GM23338 (cell line): Measurements from ENCODE around the gene C12orf43. TPM values are rescaled to one million over a fixed set of nuclear protein-coding genes. Genes with fewer than 3 reads are reported as not detected.

Experiments
- ATAC-seq: fragments of 200-7000 bp; cut with Tn5 transposase; 3 replicates; pipeline ENCODE4 v1.9.1; 2020
- DNase-seq: peaks from one replicate; pipeline ENCODE4 v3.0.0-alpha.2; 2015; ENCODE audit warnings: low spot score
- H2AFZ ChIP-seq: fragments of 200-600 bp; sonication (generic); 2 replicates; pipeline ENCODE4 v1.8.0; 2016; ENCODE audit warnings: antibody characterized with exemption, mild to moderate bottlenecking, moderate library complexity
- H3F3A ChIP-seq: fragments of 200-600 bp; sonication (generic); replicated peaks from 2 replicates; pipeline ENCODE4 v1.8.0; 2017; ENCODE audit warnings: antibody characterized with exemption, mixed run types, low read depth
- H3K27ac ChIP-seq: fragments of 200-600 bp; sonication (generic); 2 replicates; pipeline ENCODE4 v1.6.1; 2016; ENCODE audit warnings: low read depth
- H3K27me3 ChIP-seq: fragments of 200-600 bp; sonication (generic); 2 replicates; pipeline ENCODE4 v1.8.0; 2016; ENCODE audit warnings: mild to moderate bottlenecking, mixed run types, moderate library complexity; ENCODE audit not compliant: insufficient read depth
- H3K36me3 ChIP-seq: fragments of 200-600 bp; sonication (generic); 2 replicates; pipeline ENCODE4 v1.8.0; 2016; ENCODE audit warnings: mild to moderate bottlenecking; ENCODE audit not compliant: insufficient read depth
- H3K4me1 ChIP-seq: fragments of 200-600 bp; sonication (generic); 2 replicates; pipeline ENCODE4 v1.8.0; 2016; ENCODE audit warnings: mild to moderate bottlenecking, moderate library complexity; ENCODE audit not compliant: insufficient read depth
- H3K4me2 ChIP-seq: fragments of 200-600 bp; sonication (generic); 2 replicates; pipeline ENCODE4 v1.7.1; 2017; ENCODE audit warnings: mixed run types
- H3K4me3 ChIP-seq: fragments of 200-600 bp; sonication (generic); 2 replicates; pipeline ENCODE4 v1.6.1; 2016; ENCODE audit warnings: mixed run types
- H3K79me2 ChIP-seq: fragments of 200-600 bp; sonication (generic); replicated peaks from 2 replicates; pipeline ENCODE4 v1.8.0; 2017; ENCODE audit warnings: mild to moderate bottlenecking; ENCODE audit not compliant: insufficient read depth
- H3K9me2 ChIP-seq: fragments of 200-600 bp; sonication (generic); 2 replicates; pipeline ENCODE4 v1.8.0; 2017; ENCODE audit not compliant: insufficient read depth
- H4K20me1 ChIP-seq: fragments of 200-600 bp; sonication (generic); replicated peaks from 2 replicates; pipeline ENCODE4 v1.8.0; 2017; ENCODE audit warnings: mild to moderate bottlenecking; ENCODE audit not compliant: insufficient read depth
- H3K27ac Mint-ChIP-seq: 2 replicates; pipeline ENCODE4 v1.8.0; 2020; ENCODE audit warnings: inconsistent platforms, mild to moderate bottlenecking, moderate library complexity, mixed read lengths
- H3K27me3 Mint-ChIP-seq: 3 replicates; pipeline ENCODE4 v1.8.0; 2022; ENCODE audit warnings: low read depth, mild to moderate bottlenecking, moderate library complexity, mixed read lengths, inconsistent platforms; ENCODE audit not compliant: insufficient read depth, poor library complexity
- H3K36me3 Mint-ChIP-seq: 3 replicates; pipeline ENCODE4 v1.8.0; 2021; ENCODE audit warnings: low read depth, mild to moderate bottlenecking, inconsistent platforms, moderate library complexity, mixed read lengths
- H3K4me1 Mint-ChIP-seq: 3 replicates; pipeline ENCODE4 v1.8.0; 2020; ENCODE audit warnings: mild to moderate bottlenecking, inconsistent platforms, mixed read lengths
- H3K4me3 Mint-ChIP-seq: 3 replicates; pipeline ENCODE4 v1.8.0; 2021; ENCODE audit warnings: moderate library complexity, mild to moderate bottlenecking, inconsistent platforms, mixed read lengths
- H3K9me3 Mint-ChIP-seq: 3 replicates; pipeline ENCODE4 v1.8.0; 2020; ENCODE audit warnings: moderate library complexity, mild to moderate bottlenecking, inconsistent platforms, mixed read lengths
- CREB1 ChIP-seq: fragments of 250-450 bp; sonication (Bioruptor Pico); IDR thresholded peaks from 2 replicates; pipeline ENCODE4 v1.5.0; 2020; ENCODE audit warnings: low read depth, mild to moderate bottlenecking, moderate library complexity
- EZH2 ChIP-seq: fragments of 200-600 bp; sonication (generic); IDR thresholded peaks from one replicate; pipeline ENCODE4 v1.8.0; 2017; ENCODE audit warnings: antibody characterized with exemption, mild to moderate bottlenecking, low read depth; ENCODE audit not compliant: unreplicated experiment
- EZH2phosphoT487 ChIP-seq: fragments of 200-600 bp; sonication (generic); IDR thresholded peaks from one replicate; pipeline ENCODE4 v1.8.1; 2018; ENCODE audit warnings: antibody characterized with exemption; ENCODE audit not compliant: unreplicated experiment
- JUNB ChIP-seq: IDR thresholded peaks from one replicate; pipeline ENCODE4 v1.6.1; 2016; ENCODE audit warnings: antibody characterized with exemption; ENCODE audit not compliant: unreplicated experiment
- POLR2AphosphoS5 ChIP-seq: IDR thresholded peaks from 2 replicates; pipeline ENCODE4 v1.6.1; 2016; ENCODE audit warnings: antibody characterized with exemption, low read depth
- STAT1 ChIP-seq: IDR thresholded peaks from one replicate; pipeline ENCODE4 v1.6.1; 2016; ENCODE audit warnings: antibody characterized with exemption; ENCODE audit not compliant: unreplicated experiment
- ZNF331 ChIP-seq: fragments of 250-450 bp; sonication (Bioruptor Pico); IDR thresholded peaks from 2 replicates; pipeline ENCODE4 v1.5.0; 2020; ENCODE audit warnings: low read depth, mild to moderate bottlenecking, moderate library complexity
- polyA plus RNA-seq: library from polyadenylated mRNA; unstranded; fragments of >200 nt; fragmentation: Nextera tagmentation; extraction: Ambion mirVana; gene quantifications from 2 replicates; pipeline ENCODE4 v1.2.1, GENCODE V29; 2016
- total RNA-seq: library from RNA; depleted of rRNA; stranded (reverse); fragments of >200 nt; shearing (Covaris generic); gene quantifications from 2 replicates; pipeline ENCODE4 v1.2.3, GENCODE V29; 2014
- TF ChIP-seq, protein P1 (sequence below), 2 experiments: fragments of 200-600 bp in 1 of 2; sonication (generic) in 1 of 2; conservative IDR thresholded peaks; 2 replicates each; pipeline versions ENCODE4 v1.5.1 to v1.6.1; 2016 to 2017; ENCODE audit warnings: antibody characterized with exemption in 2 of 2, low read depth in 2 of 2, mild to moderate bottlenecking in 2 of 2, moderate library complexity in 1 of 2
- TF ChIP-seq, protein P2 (sequence below): IDR thresholded peaks from one replicate; pipeline ENCODE4 v1.6.1; 2018; ENCODE audit warnings: antibody characterized with exemption; ENCODE audit not compliant: unreplicated experiment
- TF ChIP-seq, protein P3 (sequence below): IDR thresholded peaks from 2 replicates; pipeline ENCODE4 v1.6.1; 2016; ENCODE audit warnings: antibody characterized with exemption

The C12orf43 gene
- total and polyA plus RNA-seq, 2 experiments from 2014 or later = 15.2 to 20.7 TPM

DNA sequence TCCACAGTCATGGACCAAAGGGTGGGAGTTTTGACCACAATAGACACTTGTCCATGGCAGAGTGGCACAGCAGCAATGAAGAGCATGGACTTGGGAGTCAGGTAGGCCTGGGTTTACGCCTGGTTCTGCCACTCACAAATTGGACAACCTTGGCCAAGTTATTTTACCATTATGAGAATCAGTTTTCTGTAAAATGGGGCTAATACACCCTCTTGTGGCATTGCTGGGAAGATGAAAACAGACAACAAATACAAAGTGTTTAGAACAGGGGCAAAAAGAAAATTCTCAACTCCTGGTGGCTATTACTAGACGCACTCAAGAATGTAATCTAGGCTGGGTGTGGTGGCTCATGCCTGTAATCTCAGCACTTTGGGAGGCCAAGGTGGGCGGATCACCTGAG is 2.6 kb downstream of the C12orf43 start:
- no peak overlapping the region for H2AFZ ChIP-seq
- Mint-ChIP-seq H3K9me3 (no peaks in the 10 kb centered on the region), H3K36me3 (peaks cover 30% of the 10 kb centered on the region), H3K27me3 (peaks cover 2% of the 10 kb centered on the region), H3K4me3 (no peak overlapping the region), H3K27ac (no peak overlapping the region), H3K4me1 (peaks cover 7% of the 10 kb centered on the region; the same call in 2 of the 3 replicates)
- no peak overlapping the region for H3K4me2 ChIP-seq
- no peaks in the 10 kb centered on the region for H3K27me3 ChIP-seq
- peaks cover 9% of the 10 kb centered on the region for H3K4me1 ChIP-seq
- peaks cover 5% of the 10 kb centered on the region; the same call in 1 of the 2 replicates for H3K36me3 ChIP-seq
- H3K4me3 ChIP-seq = no peak overlapping the region
- peaks cover 28% of the 10 kb centered on the region for H3K79me2 ChIP-seq
- no peaks in the 10 kb centered on the region; the same call in 1 of the 2 replicates for H3K9me2 ChIP-seq
- DNase-seq = no peak
- H3F3A ChIP-seq = no peaks in the 10 kb centered on the region
- H4K20me1 ChIP-seq = peaks cover 11% of the 10 kb centered on the region
- TF ChIP-seq ZNF331 (CRISPR knock-in tag) (no peak), STAT1 (no peak), JUNB (no peak), EZH2 (no peak), POLR2AphosphoS5 (no peak)
- ATAC-seq = no peak
- no peak overlapping the region for H3K27ac ChIP-seq

DNA sequence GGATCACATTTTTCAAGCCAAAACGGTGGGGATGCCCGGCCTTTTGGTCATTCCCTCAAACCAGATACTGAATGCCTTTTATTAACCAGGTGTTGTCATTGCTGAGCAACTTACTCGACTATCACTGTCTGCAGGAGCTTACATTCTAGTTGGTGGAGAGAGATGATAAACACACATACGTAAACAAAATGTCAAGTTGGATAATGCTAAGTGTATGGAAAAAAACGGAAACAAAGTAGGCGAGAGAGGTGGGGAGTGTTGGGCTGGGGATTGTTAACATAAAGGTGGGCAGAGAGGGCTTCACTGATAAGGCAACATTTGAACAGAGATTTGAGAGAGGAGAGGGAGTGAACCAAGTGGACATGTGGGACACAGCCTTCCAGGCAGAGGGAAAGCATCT is 4.5 kb downstream of the C12orf43 start:
- Mint-ChIP-seq H3K4me3 (no peak overlapping the region), H3K9me3 (no peaks in the 10 kb centered on the region), H3K27me3 (peaks cover 2% of the 10 kb centered on the region), H3K36me3 (peaks cover 43% of the 10 kb centered on the region), H3K27ac (no peak overlapping the region), H3K4me1 (peaks cover 7% of the 10 kb centered on the region; the same call in 2 of the 3 replicates)
- Histone ChIP-seq H4K20me1 (peaks cover 11% of the 10 kb centered on the region), H3K4me3 (no peak overlapping the region), H3K4me1 (peaks cover 9% of the 10 kb centered on the region), H2AFZ (no peak overlapping the region), H3F3A (no peaks in the 10 kb centered on the region), H3K36me3 (peaks cover 9% of the 10 kb centered on the region), H3K27ac (no peak overlapping the region), H3K27me3 (no peaks in the 10 kb centered on the region), H3K79me2 (peaks cover 28% of the 10 kb centered on the region), H3K9me2 (no peaks in the 10 kb centered on the region; the same call in 1 of the 2 replicates), H3K4me2 (no peak overlapping the region)
- no peak for ATAC-seq
- no peak for DNase-seq
- no peak for TF ChIP-seq EZH2phosphoT487
- TF ChIP-seq, protein P1, sequence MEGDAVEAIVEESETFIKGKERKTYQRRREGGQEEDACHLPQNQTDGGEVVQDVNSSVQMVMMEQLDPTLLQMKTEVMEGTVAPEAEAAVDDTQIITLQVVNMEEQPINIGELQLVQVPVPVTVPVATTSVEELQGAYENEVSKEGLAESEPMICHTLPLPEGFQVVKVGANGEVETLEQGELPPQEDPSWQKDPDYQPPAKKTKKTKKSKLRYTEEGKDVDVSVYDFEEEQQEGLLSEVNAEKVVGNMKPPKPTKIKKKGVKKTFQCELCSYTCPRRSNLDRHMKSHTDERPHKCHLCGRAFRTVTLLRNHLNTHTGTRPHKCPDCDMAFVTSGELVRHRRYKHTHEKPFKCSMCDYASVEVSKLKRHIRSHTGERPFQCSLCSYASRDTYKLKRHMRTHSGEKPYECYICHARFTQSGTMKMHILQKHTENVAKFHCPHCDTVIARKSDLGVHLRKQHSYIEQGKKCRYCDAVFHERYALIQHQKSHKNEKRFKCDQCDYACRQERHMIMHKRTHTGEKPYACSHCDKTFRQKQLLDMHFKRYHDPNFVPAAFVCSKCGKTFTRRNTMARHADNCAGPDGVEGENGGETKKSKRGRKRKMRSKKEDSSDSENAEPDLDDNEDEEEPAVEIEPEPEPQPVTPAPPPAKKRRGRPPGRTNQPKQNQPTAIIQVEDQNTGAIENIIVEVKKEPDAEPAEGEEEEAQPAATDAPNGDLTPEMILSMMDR (conservative IDR thresholded peaks at IDR 0.05; ENCODE audit: low read depth in 2 of 2) = no peak
- TF ChIP-seq JUNB = no peak
- TF ChIP-seq CREB1 (CRISPR knock-in tag) = no peak
- TF ChIP-seq POLR2AphosphoS5 = no peak
- TF ChIP-seq, protein P2, sequence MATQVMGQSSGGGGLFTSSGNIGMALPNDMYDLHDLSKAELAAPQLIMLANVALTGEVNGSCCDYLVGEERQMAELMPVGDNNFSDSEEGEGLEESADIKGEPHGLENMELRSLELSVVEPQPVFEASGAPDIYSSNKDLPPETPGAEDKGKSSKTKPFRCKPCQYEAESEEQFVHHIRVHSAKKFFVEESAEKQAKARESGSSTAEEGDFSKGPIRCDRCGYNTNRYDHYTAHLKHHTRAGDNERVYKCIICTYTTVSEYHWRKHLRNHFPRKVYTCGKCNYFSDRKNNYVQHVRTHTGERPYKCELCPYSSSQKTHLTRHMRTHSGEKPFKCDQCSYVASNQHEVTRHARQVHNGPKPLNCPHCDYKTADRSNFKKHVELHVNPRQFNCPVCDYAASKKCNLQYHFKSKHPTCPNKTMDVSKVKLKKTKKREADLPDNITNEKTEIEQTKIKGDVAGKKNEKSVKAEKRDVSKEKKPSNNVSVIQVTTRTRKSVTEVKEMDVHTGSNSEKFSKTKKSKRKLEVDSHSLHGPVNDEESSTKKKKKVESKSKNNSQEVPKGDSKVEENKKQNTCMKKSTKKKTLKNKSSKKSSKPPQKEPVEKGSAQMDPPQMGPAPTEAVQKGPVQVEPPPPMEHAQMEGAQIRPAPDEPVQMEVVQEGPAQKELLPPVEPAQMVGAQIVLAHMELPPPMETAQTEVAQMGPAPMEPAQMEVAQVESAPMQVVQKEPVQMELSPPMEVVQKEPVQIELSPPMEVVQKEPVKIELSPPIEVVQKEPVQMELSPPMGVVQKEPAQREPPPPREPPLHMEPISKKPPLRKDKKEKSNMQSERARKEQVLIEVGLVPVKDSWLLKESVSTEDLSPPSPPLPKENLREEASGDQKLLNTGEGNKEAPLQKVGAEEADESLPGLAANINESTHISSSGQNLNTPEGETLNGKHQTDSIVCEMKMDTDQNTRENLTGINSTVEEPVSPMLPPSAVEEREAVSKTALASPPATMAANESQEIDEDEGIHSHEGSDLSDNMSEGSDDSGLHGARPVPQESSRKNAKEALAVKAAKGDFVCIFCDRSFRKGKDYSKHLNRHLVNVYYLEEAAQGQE = no peak
- TF ChIP-seq EZH2 = no peak
- TF ChIP-seq ZNF331 (CRISPR knock-in tag) = no peak
- TF ChIP-seq, protein P3, sequence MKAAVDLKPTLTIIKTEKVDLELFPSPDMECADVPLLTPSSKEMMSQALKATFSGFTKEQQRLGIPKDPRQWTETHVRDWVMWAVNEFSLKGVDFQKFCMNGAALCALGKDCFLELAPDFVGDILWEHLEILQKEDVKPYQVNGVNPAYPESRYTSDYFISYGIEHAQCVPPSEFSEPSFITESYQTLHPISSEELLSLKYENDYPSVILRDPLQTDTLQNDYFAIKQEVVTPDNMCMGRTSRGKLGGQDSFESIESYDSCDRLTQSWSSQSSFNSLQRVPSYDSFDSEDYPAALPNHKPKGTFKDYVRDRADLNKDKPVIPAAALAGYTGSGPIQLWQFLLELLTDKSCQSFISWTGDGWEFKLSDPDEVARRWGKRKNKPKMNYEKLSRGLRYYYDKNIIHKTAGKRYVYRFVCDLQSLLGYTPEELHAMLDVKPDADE = no peak
